HCT116 (cell line): ENCODE results near the gene NAB1.

Experiments
- EZH2phosphoT487 ChIP-seq: fragments of 200-600 bp; IDR thresholded peaks from 2 replicates; pipeline ENCODE4 v1.6.1; 2018; ENCODE audit warnings: antibody characterized with exemption, borderline replicate concordance
- FOSL1 ChIP-seq: IDR thresholded peaks from 2 replicates; pipeline ENCODE4 v1.6.1; 2012; ENCODE audit warnings: low read depth
- POLR2A ChIP-seq: IDR thresholded peaks from 2 replicates; pipeline ENCODE4 v1.7.0; 2011; ENCODE audit warnings: borderline replicate concordance; ENCODE audit not compliant: insufficient read depth, insufficient read length; ENCODE audit errors: extremely low read depth
- POLR2AphosphoS5 ChIP-seq: IDR thresholded peaks from 2 replicates; pipeline ENCODE4 v1.6.1; 2011; ENCODE audit warnings: mild to moderate bottlenecking, low read depth, low read length, moderate library complexity
- TF ChIP-seq, protein P1 (sequence below): IDR thresholded peaks from 2 replicates; pipeline ENCODE4 v1.6.1; 2012; ENCODE audit warnings: low read depth

- TF ChIP-seq FOSL1 (no peak), POLR2A (no peak), POLR2AphosphoS5 (no peak), EZH2phosphoT487 (no peak)
- TF ChIP-seq, protein P1, sequence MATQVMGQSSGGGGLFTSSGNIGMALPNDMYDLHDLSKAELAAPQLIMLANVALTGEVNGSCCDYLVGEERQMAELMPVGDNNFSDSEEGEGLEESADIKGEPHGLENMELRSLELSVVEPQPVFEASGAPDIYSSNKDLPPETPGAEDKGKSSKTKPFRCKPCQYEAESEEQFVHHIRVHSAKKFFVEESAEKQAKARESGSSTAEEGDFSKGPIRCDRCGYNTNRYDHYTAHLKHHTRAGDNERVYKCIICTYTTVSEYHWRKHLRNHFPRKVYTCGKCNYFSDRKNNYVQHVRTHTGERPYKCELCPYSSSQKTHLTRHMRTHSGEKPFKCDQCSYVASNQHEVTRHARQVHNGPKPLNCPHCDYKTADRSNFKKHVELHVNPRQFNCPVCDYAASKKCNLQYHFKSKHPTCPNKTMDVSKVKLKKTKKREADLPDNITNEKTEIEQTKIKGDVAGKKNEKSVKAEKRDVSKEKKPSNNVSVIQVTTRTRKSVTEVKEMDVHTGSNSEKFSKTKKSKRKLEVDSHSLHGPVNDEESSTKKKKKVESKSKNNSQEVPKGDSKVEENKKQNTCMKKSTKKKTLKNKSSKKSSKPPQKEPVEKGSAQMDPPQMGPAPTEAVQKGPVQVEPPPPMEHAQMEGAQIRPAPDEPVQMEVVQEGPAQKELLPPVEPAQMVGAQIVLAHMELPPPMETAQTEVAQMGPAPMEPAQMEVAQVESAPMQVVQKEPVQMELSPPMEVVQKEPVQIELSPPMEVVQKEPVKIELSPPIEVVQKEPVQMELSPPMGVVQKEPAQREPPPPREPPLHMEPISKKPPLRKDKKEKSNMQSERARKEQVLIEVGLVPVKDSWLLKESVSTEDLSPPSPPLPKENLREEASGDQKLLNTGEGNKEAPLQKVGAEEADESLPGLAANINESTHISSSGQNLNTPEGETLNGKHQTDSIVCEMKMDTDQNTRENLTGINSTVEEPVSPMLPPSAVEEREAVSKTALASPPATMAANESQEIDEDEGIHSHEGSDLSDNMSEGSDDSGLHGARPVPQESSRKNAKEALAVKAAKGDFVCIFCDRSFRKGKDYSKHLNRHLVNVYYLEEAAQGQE: no peak
These were observed 68.4 kb downstream of the NAB1 start for GRCh38 chr2:190717306-190717705.
